Right ventricle myocardium inferior (tissue), 1 donor: ENCODE results near the gene CELSR1. TPM values are rescaled to one million over a fixed set of nuclear protein-coding genes. Genes with fewer than 3 reads are reported as not detected.

Experiments used
- ATAC-seq: fragments of 200-7000 bp; cut with Tn5 transposase; one replicate; pipeline ENCODE4 v1.9.1; 2020; ENCODE audit warnings: mild to moderate bottlenecking, moderate library complexity
- DNase-seq: peaks from one replicate; pipeline ENCODE4 v3.0.0; 2021; ENCODE audit errors: missing footprints
- intact Hi-C: fragments of 100-400 bp; cut with DNase I; formaldehyde crosslinking; loops from one replicate; pipeline ENCODE4 v1.11.0; 2022
- total RNA-seq: library from RNA; stranded (reverse); fragmentation: NEBNext Ultra II Directional; extraction: Animal tissue kit (Norgen Biotek cat#: 25700); gene quantifications from one replicate; pipeline ENCODE4 v1.2.1, GENCODE V29; 2021
- donor health status: DM: no; HTN: yes; CAD: no; lungs with severe emphysema.

Gene CELSR1
- total RNA-seq, 1 donor from 2014 or later: 8.4 TPM

DNA sequence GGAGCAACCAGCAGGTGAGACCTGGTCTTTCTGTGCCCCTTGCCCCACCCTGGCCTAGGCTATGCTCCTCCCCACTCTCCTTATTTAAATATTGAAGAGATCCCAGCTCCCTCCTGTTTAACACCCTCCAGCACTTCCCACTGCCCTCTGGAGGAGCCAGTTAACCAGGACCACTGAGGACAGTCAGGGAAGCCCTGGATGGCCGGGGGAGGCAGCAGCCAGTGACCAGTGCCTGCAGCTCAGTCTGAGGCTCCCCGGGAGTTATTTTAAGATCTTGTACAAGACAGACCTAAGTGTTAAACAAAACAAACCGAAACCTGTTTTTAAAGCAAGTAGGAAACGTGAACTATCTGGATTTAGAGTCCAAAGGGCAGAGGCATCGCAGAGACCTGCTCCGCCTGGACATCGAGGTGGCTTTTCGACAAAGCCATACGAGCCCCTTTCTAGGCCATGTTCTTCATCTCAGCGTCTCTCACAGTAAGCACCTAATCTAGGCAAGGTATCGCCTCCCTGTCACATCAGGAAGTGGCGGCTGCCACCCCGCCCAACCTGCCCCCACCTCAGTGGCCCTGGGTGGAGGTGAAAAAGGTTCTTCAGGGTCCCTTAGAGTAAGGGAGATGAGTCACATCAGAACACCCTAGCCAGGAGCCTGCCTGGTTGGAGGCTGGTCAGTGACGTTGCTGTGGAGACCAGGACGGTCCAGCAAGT lies 166.7 kb downstream of the CELSR1 start:
- DNase-seq: peak; percentile 51

DNA sequence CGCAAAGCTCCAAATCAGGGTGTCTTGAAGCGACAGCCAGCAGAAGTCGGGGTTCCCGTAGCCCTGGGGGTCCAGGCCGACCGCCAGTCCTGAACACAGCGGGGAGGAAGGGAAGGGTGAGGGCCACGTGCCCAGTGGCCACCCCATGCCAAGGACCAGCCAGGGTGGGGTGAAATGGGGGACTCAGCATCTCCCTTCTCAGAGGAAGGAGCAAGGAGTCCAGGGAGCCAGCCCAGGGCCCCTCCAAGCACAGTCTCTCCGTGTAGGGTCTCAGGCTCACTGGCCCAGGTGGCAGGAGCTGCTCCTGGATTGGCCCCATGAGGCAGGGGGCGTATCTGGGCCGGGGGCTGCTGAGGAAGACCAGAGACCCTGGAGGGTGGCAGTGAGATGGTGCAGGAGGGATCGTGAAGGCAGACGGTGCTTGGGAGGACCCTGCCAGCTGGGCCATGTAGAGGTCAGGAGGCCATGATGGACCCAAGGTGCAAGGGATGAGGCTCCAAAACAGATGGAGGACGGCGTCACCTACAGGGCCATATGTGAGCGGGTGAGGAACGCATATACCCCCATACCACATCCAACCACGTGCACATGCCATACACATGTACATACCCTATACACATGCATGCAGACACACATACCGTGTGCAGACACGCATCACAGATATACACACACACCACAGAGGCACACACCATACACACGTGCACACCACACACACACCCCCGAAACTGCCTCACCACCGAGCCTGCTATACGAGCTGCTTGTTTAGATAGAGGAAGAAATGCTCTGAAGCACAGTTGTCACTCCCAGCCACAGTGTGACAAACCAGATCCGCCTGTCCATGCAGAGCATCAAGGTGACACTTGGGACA lies 167.5 kb downstream of the CELSR1 start:
- DNase-seq (peak; percentile 64), ATAC-seq (no peak)
- intact Hi-C loops: no loop called here

More for the DNA sequence above, 166.7 kb downstream of the CELSR1 start:
- no peak for ATAC-seq
- intact Hi-C loops: no loop called here

DNA sequence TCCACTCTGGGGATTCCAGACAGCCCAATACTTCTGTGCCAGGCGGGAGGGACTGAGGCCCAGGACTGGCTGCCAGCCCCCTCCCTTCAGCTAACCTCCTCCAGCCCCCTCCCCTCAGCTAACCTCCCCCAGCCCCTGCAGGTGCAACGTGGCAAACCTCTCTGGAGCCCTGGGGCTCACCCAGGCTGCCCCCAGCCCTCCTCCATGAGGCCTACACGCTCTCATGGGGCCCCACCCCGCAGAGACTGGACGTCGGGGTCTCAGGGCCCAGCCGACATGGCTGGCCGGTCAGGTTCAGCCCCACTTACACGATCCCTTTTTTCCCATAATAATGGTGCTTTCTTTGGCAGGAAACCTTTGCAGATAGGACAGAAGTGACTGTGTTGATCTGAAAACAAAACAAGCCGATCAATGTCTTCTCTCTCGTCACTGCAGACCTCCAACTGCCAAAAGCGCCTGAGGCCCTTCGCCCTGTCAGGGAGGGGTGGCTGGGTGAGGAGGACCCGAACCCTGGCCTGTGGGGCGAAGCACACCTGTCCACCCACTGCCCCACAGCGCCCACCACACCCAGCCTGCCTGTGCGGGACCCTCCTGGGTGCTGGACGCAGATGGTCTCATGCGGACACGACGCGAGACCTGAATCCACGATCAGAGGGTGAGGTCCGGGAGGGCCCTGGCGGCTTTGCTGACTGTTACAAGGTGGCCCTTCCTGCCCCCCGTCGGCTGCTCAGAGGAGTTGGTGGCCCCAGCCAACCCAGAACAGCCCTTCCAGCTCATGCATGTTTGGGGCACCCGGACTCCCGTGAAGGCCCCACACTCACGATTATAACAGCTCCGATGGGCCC lies 168.3 kb downstream of the CELSR1 start:
- peak; percentile 57 for DNase-seq
- intact Hi-C loops: no loop called here
- no peak for ATAC-seq

DNA sequence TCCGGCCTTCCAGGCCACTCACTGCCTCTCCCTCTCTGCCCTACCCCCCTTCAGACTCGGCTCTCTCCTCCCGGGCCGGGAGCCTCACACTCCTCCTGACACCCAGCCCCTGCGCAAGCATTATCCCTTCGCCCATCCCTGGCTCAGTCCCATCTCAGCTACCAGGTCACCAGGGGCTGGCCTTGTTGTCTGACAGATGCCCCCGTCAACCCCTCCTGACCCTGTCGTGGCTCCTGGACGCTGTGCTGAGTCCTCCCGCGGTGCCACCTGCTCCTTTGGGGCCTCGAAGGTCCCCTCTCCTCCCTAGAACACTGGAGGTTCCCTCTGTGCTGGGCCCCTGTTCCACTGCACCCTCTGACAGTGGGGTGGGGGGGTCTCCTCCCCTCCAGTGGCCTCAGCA lies 169.0 kb downstream of the CELSR1 start:
- DNase-seq (no peak), ATAC-seq (no peak)
- intact Hi-C loops: no loop called here

DNA sequence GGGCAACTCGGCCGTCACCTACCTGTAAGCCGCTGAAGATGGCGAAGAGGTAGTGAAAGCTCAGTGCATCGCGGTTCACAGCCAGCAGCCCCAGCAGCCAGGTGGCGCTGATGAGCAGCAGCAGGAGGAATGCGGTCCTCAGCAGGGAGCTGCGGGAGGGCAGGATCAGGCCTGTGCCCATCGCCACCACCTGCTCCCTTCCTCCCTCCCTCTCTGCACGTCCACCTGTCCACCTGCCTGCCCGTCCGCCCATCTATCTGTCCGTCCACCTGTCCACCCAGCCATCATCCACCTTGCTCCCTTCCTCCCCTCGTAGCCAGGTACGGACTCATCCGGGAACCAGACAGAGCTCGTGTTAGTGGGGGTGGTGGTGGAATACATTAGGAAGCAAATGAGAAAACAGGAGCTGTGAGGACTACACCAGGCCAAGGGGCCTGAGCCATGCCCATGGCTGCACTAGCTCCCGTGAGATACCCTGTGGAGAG lies 169.7 kb downstream of the CELSR1 start:
- ATAC-seq: no peak
- intact Hi-C loops: loop anchor here (2.0 kb wide), 1 partner anchor 175 kb away; no protein-coding TSS in a partner anchor

DNA sequence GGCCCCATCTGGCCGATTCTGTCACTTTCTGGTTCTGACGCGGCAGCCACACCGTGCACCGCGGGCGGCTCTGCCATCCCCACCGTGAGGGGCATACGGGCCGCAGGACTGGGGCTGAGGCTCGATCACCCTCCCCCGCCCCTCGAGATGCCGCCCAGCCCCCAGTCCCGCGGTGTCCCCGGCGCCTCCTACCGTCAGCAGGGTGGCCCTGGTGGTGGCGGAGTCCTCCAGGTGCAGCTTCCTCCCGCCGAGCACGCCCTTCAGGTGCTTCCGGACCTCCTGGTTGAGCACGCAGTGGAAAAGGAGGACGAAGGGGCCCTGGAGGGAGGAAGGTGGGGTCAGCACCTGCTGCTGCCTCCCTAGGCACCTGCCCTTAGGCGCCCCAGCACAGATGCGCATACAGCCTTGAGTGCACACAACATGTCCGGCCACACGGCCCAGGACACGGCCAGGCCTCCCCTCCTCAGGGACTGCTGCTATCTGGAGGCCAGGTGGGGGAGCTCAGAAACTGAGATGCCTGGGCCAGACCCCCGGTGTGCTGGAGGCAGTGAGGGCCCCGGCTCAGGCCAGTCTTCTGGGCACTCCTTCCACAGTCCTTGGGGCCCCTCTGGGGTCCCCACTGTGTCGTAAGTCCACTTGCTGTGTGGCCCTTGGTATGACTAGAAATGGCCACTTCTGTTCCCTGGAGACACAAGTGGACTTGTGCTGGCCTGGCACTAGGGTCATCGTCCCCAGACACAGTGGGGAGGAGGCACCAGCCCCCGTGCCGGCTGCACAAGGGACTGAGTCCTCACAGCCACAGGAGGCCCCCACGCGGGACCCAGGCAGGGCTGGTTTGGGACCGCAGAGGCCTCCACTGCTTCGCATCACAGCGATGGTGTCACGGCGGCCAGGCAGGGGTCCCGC lies 170.4 kb downstream of the CELSR1 start:
- no peak for ATAC-seq
- peak; percentile 57 for DNase-seq
- intact Hi-C loops: loop anchor here (2.0 kb wide), 1 partner anchor 176 kb away; no protein-coding TSS in a partner anchor

More for the DNA sequence above, 169.7 kb downstream of the CELSR1 start:
- DNase-seq: peak; percentile 86

DNA sequence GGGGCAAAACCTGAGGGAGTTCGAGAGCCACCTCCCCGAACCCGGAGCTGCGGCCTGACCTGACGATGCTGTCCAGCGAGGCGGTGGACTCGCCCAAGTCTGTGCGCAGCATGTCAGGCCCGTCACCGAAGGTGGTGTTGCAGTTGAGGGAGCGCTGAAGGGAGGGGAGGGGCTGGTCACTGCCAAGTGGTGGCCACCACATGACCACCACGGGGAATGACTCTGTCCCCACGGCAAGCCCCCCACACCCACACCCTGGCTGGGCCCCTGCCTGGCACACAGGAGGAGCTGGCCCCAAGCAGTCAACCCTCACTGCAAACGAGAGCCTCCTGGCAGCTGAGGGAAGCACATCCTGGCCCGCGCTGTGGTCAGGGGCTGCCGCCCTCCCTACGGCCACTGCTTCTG lies 171.1 kb downstream of the CELSR1 start:
- intact Hi-C loops: loop anchor here (2.0 kb wide), 1 partner anchor 176 kb away; no protein-coding TSS in a partner anchor
- DNase-seq (peak; percentile 32), ATAC-seq (no peak)

DNA sequence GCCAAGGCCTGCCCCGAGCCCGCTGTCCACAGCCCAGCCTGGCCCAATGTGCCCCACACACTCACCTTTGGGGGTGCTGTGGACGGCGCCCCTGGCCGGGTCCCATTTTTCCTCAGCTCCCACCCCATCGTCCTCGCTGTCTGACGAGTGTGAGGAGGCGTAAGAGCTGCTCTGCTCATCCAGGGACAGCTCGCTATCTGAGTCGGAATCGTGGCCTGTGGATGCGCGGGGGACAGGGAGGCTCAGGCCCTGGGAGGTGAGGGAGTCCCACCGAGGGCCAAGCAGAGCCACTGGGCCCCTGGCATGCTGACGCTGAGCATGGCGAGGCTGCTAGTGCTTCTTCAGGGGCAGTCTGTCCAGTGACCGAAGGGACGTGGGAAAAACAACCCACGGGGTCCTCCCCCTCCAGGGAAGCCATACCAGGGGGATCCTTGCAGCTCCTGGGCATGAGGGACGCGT lies 172.2 kb downstream of the CELSR1 start:
- DNase-seq: peak; percentile 45
- no peak for ATAC-seq
- intact Hi-C loops: no loop called here

DNA sequence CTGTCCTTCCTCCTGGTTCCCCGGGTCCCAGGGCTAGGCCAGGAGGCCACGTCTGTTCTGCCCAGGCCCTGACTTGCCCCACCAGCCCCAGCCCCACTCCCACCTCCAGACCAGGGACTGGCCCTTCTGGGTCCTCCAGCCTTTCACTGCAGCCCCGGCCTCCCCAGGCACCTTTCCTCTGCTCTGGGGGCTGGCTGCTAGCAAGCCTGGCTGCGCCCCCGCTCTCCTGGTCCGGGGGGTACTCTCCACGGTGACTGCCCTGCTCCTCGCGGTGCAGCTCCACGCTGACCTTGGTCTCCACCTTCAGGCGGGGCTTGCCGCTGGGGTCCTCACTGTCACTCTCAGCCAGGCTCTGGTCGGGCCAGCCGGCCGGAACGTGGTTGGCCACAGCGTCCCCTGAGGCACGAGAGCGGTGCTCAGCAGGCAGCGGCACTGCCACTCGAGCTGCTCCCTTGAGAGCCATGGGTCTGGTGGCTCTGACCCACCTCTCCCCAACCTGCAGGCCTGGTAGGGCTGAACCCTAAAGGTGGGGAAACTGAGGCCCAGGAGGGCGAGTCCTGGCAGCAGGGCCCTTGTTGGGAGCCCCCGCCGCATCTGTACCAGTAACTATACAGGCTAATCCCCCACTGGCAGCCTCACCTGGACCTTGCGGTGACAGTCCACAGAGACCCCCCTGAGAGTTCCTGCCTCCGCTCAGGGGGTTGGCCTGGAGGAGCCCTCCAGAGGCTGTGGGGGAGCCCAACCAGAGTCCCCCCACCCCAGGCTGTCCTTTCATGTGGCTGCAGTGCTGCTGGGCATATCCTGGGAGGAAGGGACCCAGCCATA lies 172.9 kb downstream of the CELSR1 start:
- intact Hi-C loops: no loop called here
- DNase-seq (peak; percentile 67), ATAC-seq (no peak)

DNA sequence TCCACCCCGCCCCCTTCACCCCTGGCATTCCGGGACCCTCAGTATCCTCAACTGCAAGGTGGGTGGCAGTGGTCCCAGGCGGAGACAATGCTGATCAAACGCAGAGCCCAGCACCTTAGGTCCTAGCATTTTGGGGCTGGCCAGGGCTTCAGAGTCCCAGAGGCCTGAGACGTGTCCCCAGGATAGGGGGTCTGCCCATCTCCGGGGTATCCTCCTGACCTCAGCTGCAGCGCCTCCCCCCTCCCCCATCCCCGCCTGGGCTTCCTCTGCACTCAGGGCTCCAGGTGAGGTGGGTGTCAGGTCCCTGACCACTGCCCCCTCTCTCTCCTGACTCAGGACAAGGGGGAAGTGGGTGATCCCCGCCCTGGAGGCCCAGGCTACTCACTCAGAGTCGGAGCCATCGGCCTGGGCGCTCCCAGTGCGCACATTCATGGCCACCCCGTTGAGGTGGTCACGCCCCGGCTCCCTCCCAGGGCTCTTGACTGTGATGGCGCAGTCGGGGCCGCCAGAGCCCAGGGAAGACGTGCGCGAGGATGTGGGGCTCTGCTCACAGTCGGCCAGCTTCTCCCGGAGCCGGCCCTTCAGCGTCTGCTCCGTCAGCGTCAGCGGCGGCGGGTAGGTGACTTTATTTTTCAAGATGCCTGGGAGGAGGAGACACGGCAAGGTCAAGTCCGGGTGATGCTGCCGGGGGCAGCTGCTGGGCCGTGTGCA lies 173.7 kb downstream of the CELSR1 start:
- DNase-seq (peak; percentile 46), ATAC-seq (no peak)
- intact Hi-C loops: no loop called here

DNA sequence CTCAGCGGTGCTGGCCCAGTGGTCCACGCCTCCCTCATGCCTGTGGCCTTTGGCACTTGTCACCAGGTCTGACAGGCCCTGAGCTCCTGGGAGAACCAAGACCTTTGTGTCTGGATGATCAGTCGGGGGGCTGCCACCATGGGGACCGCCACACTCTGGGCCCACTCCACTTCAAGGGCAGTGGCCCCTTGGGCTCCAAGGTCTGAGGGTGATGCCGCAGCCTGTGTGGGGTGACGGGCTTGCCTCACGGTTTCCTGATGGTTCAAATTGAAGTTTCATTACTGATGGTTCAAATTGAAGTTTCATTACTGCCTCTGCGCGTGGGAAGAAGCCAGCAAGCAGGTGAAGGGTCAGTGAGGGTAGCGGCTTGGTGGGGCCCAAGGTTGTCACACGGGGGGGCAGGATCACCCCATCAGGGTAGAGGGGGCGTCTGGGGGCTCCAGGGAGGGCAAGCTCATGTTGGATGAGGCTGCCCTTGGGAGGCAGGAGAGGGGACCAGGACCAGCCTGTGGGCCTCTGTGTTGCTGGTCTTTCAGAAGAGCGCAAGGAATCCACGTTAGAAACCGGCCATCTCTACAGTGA lies 174.4 kb downstream of the CELSR1 start:
- intact Hi-C loops: no loop called here
- no peak for DNase-seq
- ATAC-seq: no peak

DNA sequence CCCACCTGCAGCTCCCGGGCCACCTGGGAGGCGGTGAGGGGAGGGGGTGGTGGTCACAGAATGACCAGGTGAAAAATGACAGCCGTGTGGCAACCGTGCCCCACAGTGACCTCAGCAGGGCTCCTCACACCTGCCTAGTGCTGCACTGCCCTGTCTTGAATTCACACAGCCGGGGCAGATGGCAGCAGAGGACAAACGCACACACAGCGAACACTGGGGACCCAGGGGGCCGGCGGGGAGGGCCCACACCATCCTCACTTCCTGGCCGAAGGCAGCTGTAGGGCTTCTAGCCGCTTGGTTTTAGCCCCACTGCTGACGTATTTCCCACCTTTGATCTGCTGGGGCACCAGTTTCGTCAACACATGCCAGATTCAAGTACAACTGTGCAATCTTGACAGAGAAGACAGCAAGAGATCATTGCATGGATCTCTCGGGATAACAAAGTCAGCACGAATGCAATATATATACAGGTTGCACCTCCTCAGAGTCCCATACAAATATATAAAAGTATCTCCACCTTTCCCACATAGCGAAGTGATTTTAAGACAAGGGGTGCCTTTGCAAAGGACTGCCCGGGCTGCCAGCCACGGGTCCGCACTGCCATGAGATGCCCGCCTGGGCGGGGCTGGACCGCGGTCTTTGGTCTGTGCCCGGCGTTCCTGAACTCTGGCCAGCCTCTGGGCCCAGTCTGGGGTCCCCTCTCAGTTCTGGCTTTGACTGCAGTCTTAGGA lies 175.1 kb downstream of the CELSR1 start:
- ATAC-seq (no peak), DNase-seq (peak; percentile 61)
- intact Hi-C loops: no loop called here

DNA sequence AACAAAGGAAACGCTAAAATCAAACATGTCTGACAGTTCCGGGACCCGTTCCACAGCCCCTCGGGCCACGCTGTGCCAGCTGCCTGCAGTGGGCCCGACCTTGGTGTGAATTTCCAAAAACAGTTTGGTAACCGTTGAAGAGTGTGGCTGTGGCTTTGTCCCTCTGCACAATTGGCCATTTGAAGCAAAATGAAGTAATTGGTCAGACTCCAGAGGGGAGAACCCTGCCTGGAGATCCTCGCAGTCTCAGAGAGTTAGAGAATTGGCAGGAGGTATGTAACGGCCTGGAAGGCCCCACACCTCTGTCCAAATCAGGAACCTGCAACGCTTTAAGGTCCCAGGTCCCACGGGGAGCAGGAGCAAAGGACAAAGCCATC lies 175.6 kb downstream of the CELSR1 start:
- ATAC-seq: no peak
- intact Hi-C loops: no loop called here
- no peak for DNase-seq

DNA sequence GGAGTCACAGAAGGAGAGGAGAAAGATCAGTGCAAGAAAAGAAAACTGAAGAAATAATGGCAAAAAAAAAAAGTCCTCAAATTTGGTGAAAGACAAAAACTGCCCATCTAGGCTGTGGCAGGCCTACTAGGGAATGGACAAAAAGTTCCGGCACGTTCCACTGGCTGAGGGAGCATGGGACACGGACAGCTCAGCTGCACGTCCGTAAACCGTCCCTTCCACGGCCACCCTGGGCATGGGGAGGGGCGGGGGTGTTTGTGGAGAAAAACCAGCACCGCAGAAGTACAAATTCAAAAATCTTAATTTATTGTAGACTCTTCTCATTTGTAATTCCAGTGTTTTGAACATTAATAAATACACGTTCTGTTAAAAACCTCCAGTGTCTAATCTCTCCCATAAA lies 176.5 kb downstream of the CELSR1 start:
- DNase-seq (peak; percentile 37), ATAC-seq (no peak)
- intact Hi-C loops: no loop called here

DNA sequence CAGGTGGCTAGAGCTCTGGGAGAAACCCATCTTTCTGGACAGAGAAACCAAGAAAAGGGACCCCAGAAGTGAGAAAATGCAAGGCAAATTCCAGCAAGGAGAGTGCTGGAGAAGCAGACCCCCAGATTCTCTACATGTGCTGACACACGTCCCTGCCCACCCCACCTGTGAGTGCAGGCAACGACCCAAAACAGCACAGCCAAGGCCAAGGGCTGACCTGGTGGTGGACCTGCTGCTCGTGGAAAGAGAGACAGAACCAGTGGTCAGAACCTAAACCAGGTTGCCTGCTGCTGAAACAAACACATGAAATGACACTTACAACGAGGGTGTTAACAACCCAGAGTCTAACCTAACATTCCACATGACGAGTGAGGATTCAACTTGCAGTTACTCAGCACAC lies 177.3 kb downstream of the CELSR1 start:
- no peak for ATAC-seq
- no peak for DNase-seq
- intact Hi-C loops: no loop called here
